ENCODE data around the gene MGAT4D. TPM values are rescaled to one million over a fixed set of nuclear protein-coding genes. Genes with fewer than 3 reads are reported as not detected.
"Not testable (repeated sequence)": the region's sequence is repeated elsewhere in the genome, so short reads cannot be mapped to it uniquely, and the experiment has no call there.

The MGAT4D gene
- total and polyA plus RNA-seq, 7 experiments from 2014 or later: not detected

GRCh38 chr4:140448162-140448561 lies 49.9 kb downstream of the MGAT4D start:
- no peak overlapping the region for H3K27ac Mint-ChIP-seq
- H3K9me3 Mint-ChIP-seq: peaks cover 0 to 3% (median 0%) of the 10 kb centered on the region in 11 donors
- Histone ChIP-seq H3K27ac (ENCODE audit: low read depth, low read length) (no peak overlapping the region), H3K36me3 (ENCODE audit: control insufficient read depth in 2 of 3, insufficient read depth in 3 of 3, low read length in 3 of 3) (no peaks in the 10 kb centered on the region), H3K4me1 (ENCODE audit: control insufficient read depth in 2 of 2, insufficient read depth in 2 of 2, low read length in 2 of 2) (no peaks in the 10 kb centered on the region), H3K9me3 (ENCODE audit: control insufficient read depth in 2 of 3, low read length in 3 of 3) (no peaks in the 10 kb centered on the region), H3K27me3 (ENCODE audit: control insufficient read depth in 2 of 2, insufficient read depth in 2 of 2, low read length in 2 of 2) (no peaks in the 10 kb centered on the region), H3K4me3 (ENCODE audit: low read length) (no peak overlapping the region)
- H3K27me3 Mint-ChIP-seq: peaks cover 24 to 44% (median 27%) of the 10 kb centered on the region in 5 donors
- DNase-seq (no peak), ATAC-seq (no peak)
- ChIA-PET CTCF (no interaction called here), POLR2A (no interaction called here)
- H3K4me3 Mint-ChIP-seq: no peak overlapping the region
- intact Hi-C loops (cut with micrococcal nuclease): no loop called here
- H3K4me1 Mint-ChIP-seq: no peaks in the 10 kb centered on the region
- no peaks in the 10 kb centered on the region for H3K36me3 Mint-ChIP-seq

GRCh38 chr4:140444347-140444746 lies 53.7 kb downstream of the MGAT4D start:
- H3K27me3 ChIP-seq (ENCODE audit: control insufficient read depth in 2 of 2, insufficient read depth in 2 of 2, low read length in 2 of 2); H3K27ac ChIP-seq (ENCODE audit: low read depth, low read length); intact Hi-C loops (cut with micrococcal nuclease); H3K9me3 Mint-ChIP-seq; H3K36me3 Mint-ChIP-seq; H3K4me3 ChIP-seq (ENCODE audit: low read length); POLR2A ChIA-PET; H3K36me3 ChIP-seq (ENCODE audit: control insufficient read depth in 2 of 3, insufficient read depth in 3 of 3, low read length in 3 of 3); DNase-seq; H3K27ac Mint-ChIP-seq; ATAC-seq; H3K4me1 ChIP-seq (ENCODE audit: control insufficient read depth in 2 of 2, insufficient read depth in 2 of 2, low read length in 2 of 2); H3K4me1 Mint-ChIP-seq; H3K9me3 ChIP-seq (ENCODE audit: control insufficient read depth in 2 of 3, low read length in 3 of 3); H3K4me3 Mint-ChIP-seq: not testable (repeated sequence)
- peaks cover 16 to 39% (median 24%) of the 10 kb centered on the region in 5 donors for H3K27me3 Mint-ChIP-seq
- CTCF ChIA-PET: interaction anchor here (0.5 kb wide), 1 partner anchor 190 kb away, joined by 3 read pairs; no protein-coding TSS in a partner anchor

- Histone ChIP-seq H3K27me3 (ENCODE audit: control insufficient read depth in 2 of 2, insufficient read depth in 2 of 2, low read length in 2 of 2) (no peaks in the 10 kb centered on the region), H3K36me3 (ENCODE audit: control insufficient read depth in 2 of 3, insufficient read depth in 3 of 3, low read length in 3 of 3) (no peaks in the 10 kb centered on the region), H3K27ac (ENCODE audit: low read depth, low read length) (no peak overlapping the region), H3K4me1 (ENCODE audit: control insufficient read depth in 2 of 2, insufficient read depth in 2 of 2, low read length in 2 of 2) (no peaks in the 10 kb centered on the region), H3K9me3 (ENCODE audit: control insufficient read depth in 2 of 3, low read length in 3 of 3) (no peaks in the 10 kb centered on the region), H3K4me3 (ENCODE audit: low read length) (no peak overlapping the region)
- Mint-ChIP-seq H3K27me3 (peaks cover 0 to 20% (median 9%) of the 10 kb centered on the region in 5 donors), H3K27ac (no peak overlapping the region), H3K4me3 (no peak overlapping the region), H3K4me1 (no peaks in the 10 kb centered on the region), H3K9me3 (no peaks in the 10 kb centered on the region), H3K36me3 (no peaks in the 10 kb centered on the region)
- CTCF ChIA-PET: no interaction called here
- DNase-seq (no peak), ATAC-seq (no peak)
- POLR2A ChIA-PET: no interaction called here
- intact Hi-C loops (cut with micrococcal nuclease): no loop called here
These were observed 58.4 kb downstream of the MGAT4D start for GRCh38 chr4:140439644-140440142.

GRCh38 chr4:140427919-140428471 lies 70.1 kb downstream of the MGAT4D start:
- Histone ChIP-seq H3K9me3 (ENCODE audit: control insufficient read depth in 2 of 3, low read length in 3 of 3) (no peaks in the 10 kb centered on the region), H3K4me3 (ENCODE audit: low read length) (peak overlapping the region; percentile 54), H3K4me1 (ENCODE audit: control insufficient read depth in 2 of 2, insufficient read depth in 2 of 2, low read length in 2 of 2) (peaks cover 0 to 4% of the 10 kb centered on the region in 2 donors), H3K36me3 (ENCODE audit: control insufficient read depth in 2 of 3, insufficient read depth in 3 of 3, low read length in 3 of 3) (no peaks in the 10 kb centered on the region), H3K27ac (ENCODE audit: low read depth, low read length) (no peak overlapping the region), H3K27me3 (ENCODE audit: control insufficient read depth in 2 of 2, insufficient read depth in 2 of 2, low read length in 2 of 2) (peaks cover 3 to 6% of the 10 kb centered on the region in 2 donors)
- ATAC-seq: no peak
- H3K4me1 Mint-ChIP-seq: peaks cover 5 to 14% (median 12%) of the 10 kb centered on the region in 7 donors
- ChIA-PET CTCF (no interaction called here), POLR2A (no interaction called here)
- no peak for DNase-seq
- peaks cover 0 to 1% (median 0%) of the 10 kb centered on the region in 11 donors for H3K9me3 Mint-ChIP-seq
- H3K27ac Mint-ChIP-seq: no peak overlapping the region
- peak overlapping the region; percentile 77 to 87 (median 82) for H3K4me3 Mint-ChIP-seq
- no peaks in the 10 kb centered on the region for H3K36me3 Mint-ChIP-seq
- peaks cover 52 to 67% (median 59%) of the 10 kb centered on the region in 5 donors for H3K27me3 Mint-ChIP-seq
- intact Hi-C loops (cut with micrococcal nuclease): no loop called here

- peaks cover 0 to 4% of the 10 kb centered on the region in 2 donors for H3K4me1 ChIP-seq (ENCODE audit: control insufficient read depth in 2 of 2, insufficient read depth in 2 of 2, low read length in 2 of 2)
- Mint-ChIP-seq H3K9me3 (peaks cover 0 to 1% (median 0%) of the 10 kb centered on the region in 11 donors), H3K36me3 (no peaks in the 10 kb centered on the region), H3K27me3 (peaks cover 55 to 73% (median 61%) of the 10 kb centered on the region in 5 donors), H3K4me1 (peaks cover 5 to 14% (median 12%) of the 10 kb centered on the region in 7 donors), H3K27ac (no peak within 1 kb of the TSS), H3K4me3 (peak within 1 kb of the TSS; percentile 77 to 87 (median 82))
- CTCF ChIA-PET: no interaction called here
- DNase-seq (peak; percentile 3 to 64 (median 33)), ATAC-seq (peak; percentile 83)
- no peak within 1 kb of the TSS for H3K27ac ChIP-seq (ENCODE audit: low read depth, low read length)
- H3K36me3 ChIP-seq (ENCODE audit: control insufficient read depth in 2 of 3, insufficient read depth in 3 of 3, low read length in 3 of 3): no peaks in the 10 kb centered on the region
- H3K27me3 ChIP-seq (ENCODE audit: control insufficient read depth in 2 of 2, insufficient read depth in 2 of 2, low read length in 2 of 2): peaks cover 3 to 6% of the 10 kb centered on the region in 2 donors
- no peaks in the 10 kb centered on the region for H3K9me3 ChIP-seq (ENCODE audit: control insufficient read depth in 2 of 3, low read length in 3 of 3)
- peak within 1 kb of the TSS; percentile 54 for H3K4me3 ChIP-seq (ENCODE audit: low read length)
- intact Hi-C loops (cut with micrococcal nuclease): no loop called here
- POLR2A ChIA-PET: no interaction called here
These were observed 70.8 kb downstream of the MGAT4D start, which contains the start of gene CLGN for GRCh38 chr4:140427106-140427918. TSS of gene CLGN (minus strand) at chr4:140427648. CDS start at chr4:140413078, 14,570 bp downstream.

GRCh38 chr4:140426610-140427105 lies 71.4 kb downstream of the MGAT4D start:
- peaks cover 0 to 1% (median 0%) of the 10 kb centered on the region in 11 donors for H3K9me3 Mint-ChIP-seq
- intact Hi-C loops (cut with micrococcal nuclease): no loop called here
- no peak for ATAC-seq
- H3K36me3 ChIP-seq (ENCODE audit: control insufficient read depth in 2 of 3, insufficient read depth in 3 of 3, low read length in 3 of 3): no peaks in the 10 kb centered on the region
- no peak overlapping the region for H3K27ac ChIP-seq (ENCODE audit: low read depth, low read length)
- no peak for DNase-seq
- peaks cover 55 to 75% (median 68%) of the 10 kb centered on the region in 5 donors for H3K27me3 Mint-ChIP-seq
- ChIA-PET POLR2A (no interaction called here), CTCF (no interaction called here)
- peak overlapping the region; percentile 40 to 86 (median 72) for H3K4me3 Mint-ChIP-seq
- no peaks in the 10 kb centered on the region for H3K9me3 ChIP-seq (ENCODE audit: control insufficient read depth in 2 of 3, low read length in 3 of 3)
- no peaks in the 10 kb centered on the region for H3K36me3 Mint-ChIP-seq
- H3K4me1 Mint-ChIP-seq: peaks cover 5 to 14% (median 12%) of the 10 kb centered on the region in 7 donors
- H3K4me3 ChIP-seq (ENCODE audit: low read length): peak overlapping the region; percentile 54
- peaks cover 3 to 6% of the 10 kb centered on the region in 2 donors for H3K27me3 ChIP-seq (ENCODE audit: control insufficient read depth in 2 of 2, insufficient read depth in 2 of 2, low read length in 2 of 2)
- no peak overlapping the region for H3K27ac Mint-ChIP-seq
- H3K4me1 ChIP-seq (ENCODE audit: control insufficient read depth in 2 of 2, insufficient read depth in 2 of 2, low read length in 2 of 2): peaks cover 0 to 4% of the 10 kb centered on the region in 2 donors
